Measurements from ENCODE around the gene ITGB7.
A peak's percentile ranks its signal among the peaks of the same experiment; 100 is the strongest.
"Not testable (repeated sequence)": the region's sequence is repeated elsewhere in the genome, so short reads cannot be mapped to it uniquely, and the experiment has no call there.

ITGB7 gene

DNA sequence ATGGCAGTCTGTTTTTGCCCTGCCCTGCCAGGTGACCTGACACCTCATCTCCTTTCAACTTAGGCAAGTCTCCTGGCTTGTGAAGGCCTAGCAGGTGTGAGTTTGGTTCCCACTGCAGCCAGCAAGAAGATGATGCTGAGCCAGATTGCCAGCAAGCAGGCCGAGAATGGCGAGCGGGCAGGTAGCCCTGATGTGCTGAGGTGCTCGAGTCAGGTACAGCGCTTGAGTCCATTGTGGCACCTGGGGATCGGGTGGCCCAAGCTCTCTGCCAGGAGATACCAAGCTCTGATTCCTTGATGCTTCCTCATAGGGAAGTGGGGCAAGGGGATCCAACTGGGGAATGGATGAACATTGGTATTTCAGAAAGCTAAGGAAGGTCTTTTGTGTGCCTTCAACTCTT, 22.2 kb downstream of the ITGB7 start:
- DNase-seq (ENCODE audit: low spot score): no peak
- TF ChIP-seq, protein P1, sequence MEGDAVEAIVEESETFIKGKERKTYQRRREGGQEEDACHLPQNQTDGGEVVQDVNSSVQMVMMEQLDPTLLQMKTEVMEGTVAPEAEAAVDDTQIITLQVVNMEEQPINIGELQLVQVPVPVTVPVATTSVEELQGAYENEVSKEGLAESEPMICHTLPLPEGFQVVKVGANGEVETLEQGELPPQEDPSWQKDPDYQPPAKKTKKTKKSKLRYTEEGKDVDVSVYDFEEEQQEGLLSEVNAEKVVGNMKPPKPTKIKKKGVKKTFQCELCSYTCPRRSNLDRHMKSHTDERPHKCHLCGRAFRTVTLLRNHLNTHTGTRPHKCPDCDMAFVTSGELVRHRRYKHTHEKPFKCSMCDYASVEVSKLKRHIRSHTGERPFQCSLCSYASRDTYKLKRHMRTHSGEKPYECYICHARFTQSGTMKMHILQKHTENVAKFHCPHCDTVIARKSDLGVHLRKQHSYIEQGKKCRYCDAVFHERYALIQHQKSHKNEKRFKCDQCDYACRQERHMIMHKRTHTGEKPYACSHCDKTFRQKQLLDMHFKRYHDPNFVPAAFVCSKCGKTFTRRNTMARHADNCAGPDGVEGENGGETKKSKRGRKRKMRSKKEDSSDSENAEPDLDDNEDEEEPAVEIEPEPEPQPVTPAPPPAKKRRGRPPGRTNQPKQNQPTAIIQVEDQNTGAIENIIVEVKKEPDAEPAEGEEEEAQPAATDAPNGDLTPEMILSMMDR (IDR thresholded peaks at IDR 0.05): no peak
- Histone ChIP-seq H3K4me3 (peak overlapping the region; percentile 16), H3K27ac (no peak overlapping the region)

DNA sequence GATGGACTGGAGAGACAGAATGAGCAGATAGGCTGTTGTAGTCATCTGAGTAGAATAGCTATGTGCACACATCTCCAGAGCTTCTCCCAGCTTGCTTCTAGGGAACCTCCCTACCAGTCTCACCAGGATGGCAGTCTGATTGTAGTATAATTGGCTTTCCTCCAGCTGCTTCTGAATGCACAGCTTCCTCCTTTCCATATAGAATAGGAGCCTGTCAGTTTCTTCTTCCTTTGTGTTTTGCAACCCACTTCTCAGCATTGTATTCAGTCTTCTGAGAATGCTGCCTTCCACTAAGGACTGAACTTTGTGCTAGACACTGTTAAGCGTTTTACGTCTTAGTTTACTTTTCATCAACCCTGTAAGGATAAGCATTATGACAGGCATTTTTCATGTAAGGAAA, 24.1 kb downstream of the ITGB7 start:
- Histone ChIP-seq H3K4me3 (peak overlapping the region; percentile 52), H3K27ac (no peak overlapping the region)
- TF ChIP-seq, protein P1 (IDR thresholded peaks at IDR 0.05): no peak
- DNase-seq (ENCODE audit: low spot score): no peak

DNA sequence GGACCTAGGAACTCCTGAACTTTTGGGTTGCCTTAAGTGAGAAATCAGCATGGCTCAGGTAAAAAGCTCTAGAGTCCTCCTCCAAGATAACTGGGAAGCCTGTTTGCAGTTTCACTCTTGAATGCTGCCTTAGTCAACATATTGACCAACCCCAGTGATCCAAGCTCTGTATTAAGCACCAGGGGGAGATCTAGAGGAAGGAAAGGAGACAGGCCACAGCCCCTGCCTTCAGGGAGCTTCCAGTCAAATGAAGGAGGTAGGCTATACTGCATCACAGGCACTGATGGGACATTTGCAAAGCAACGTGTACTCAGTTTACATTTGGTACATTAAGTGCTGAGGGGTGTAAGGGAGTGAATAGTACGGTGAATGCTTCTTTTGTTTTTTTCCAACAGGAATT, 25.1 kb downstream of the ITGB7 start:
- DNase-seq (ENCODE audit: low spot score): peak; percentile 35
- peak overlapping the region; percentile 88 for H3K4me3 ChIP-seq
- TF ChIP-seq, protein P1 (IDR thresholded peaks at IDR 0.05): no peak
- H3K27ac ChIP-seq: peak overlapping the region in 1 of 2 donors; percentile 83

DNA sequence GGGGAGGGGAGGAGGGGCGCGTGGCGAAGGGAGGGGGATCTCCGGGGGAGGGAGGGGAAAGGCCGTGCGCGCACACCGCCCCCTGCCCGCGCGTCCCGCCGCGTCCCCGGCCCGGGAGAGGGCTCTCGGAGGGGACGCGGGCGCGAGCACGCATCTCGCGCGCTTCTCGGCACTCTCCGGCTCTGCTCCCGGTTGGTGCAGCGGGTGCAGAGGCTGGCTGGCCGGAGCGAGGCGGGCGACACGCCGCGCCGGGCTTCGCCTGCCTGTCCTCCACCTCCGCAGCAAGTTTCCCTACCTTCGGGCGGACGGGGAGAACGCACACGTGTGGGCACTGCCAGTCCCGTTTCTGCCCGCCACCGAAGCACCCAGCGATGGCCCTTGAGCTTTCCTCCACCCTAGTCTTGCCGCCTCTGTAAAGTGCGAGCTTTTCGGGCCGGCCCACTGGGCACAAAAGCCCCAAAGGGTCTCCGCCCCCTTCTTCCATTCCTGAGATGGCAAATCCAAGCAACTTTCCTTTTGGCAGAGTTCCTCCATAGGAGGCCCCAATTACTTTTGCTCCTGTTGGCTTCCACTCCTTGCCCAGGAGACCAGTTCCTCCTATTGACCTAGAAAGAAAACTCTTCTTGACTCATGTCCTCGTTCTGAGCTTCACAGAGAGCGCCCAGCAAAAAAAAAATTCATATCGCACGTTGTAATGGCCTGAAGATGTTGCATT, 26.0 kb downstream of the ITGB7 start:
- TF ChIP-seq, protein P1 (IDR thresholded peaks at IDR 0.05): no peak
- H3K27ac ChIP-seq: peak overlapping the region; percentile 83 to 97
- peak; percentile 80 for DNase-seq (ENCODE audit: low spot score)
- peak overlapping the region; percentile 88 for H3K4me3 ChIP-seq

GRCh38 chr12:53180220-53180930, 26.7 kb downstream of the ITGB7 start, which contains the start of the genes CSAD and ZNF740:
CSAD (minus strand) TSS chr12:53180925; CDS start chr12:53173470, 7,455 bp downstream.
ZNF740 (plus strand) TSS chr12:53180722; CDS start chr12:53181984, 1,262 bp downstream.
- DNase-seq (ENCODE audit: low spot score): peak; percentile 98
- peak within 1 kb of the TSS; percentile 88 for H3K4me3 ChIP-seq
- H3K27ac ChIP-seq: peak within 1 kb of the TSS; percentile 83 to 97
- TF ChIP-seq, protein P1 (IDR thresholded peaks at IDR 0.05): no peak

DNA sequence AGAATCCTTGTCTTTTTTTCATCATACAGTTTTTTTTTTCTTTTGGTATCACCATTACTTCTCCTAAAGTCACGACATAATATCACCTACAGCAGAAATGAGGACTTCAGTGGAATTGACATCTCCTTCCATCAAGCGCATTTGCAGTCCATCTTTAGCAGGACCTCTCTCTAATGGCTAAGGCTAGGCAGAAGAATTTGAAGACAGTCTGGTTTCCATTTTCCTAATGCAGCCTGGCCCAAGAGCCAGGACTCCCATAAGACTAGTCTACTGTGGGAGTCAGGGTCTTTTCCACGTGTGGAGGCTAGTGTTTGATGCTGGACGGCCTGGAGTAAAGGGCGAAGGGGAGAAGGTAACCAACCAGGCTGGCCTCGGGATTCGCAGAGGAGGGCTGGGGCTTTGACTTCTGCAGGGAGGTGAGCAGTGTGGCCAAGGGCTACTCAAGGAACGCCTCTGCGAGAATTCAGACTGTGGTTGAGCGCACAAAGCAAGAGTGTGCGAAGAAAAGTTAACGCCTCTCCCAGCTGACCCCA, 27.3 kb downstream of the ITGB7 start:
- no peak for DNase-seq (ENCODE audit: low spot score)
- peak overlapping the region; percentile 83 to 97 for H3K27ac ChIP-seq
- TF ChIP-seq, protein P1 (IDR thresholded peaks at IDR 0.05): no peak
- peak overlapping the region; percentile 88 for H3K4me3 ChIP-seq

DNA sequence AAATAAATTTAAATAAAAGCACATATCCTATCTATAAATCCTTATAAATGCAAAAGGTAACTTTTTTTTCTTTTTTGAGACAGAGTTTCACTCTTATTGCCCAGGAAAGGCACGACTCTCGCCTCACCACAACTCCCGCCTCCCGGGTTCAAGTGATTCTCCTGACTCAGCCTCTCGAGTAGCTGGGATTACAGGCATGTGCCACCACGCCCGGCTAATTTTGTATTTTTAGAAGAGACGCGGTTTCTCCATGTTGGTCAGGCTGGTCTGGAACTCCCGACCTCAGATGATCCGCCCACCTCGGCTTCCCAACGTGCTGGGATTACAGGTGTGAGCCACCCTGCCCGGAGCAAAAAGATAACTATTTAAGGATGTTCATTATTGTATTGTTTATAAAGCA, 28.2 kb downstream of the ITGB7 start:
- H3K27ac ChIP-seq, H3K4me3 ChIP-seq: not testable (repeated sequence)
- peak; percentile 12 for DNase-seq (ENCODE audit: low spot score)

- H3K27ac ChIP-seq, H3K4me3 ChIP-seq: not testable (repeated sequence)
- peak; percentile 43 for DNase-seq (ENCODE audit: low spot score)
Measured at GRCh38 chr12:53177447-53177846, 29.6 kb downstream of the ITGB7 start.
